HepG2 (cell line): ENCODE results near the gene PDGFRA. TPM values are rescaled to one million over a fixed set of nuclear protein-coding genes. Genes with fewer than 3 reads are reported as not detected.
A peak's percentile ranks its signal among the peaks of the same experiment; 100 is the strongest.

ENCODE experiments used
- ATAC-seq: fragments of 200-7000 bp; cut with Tn5 transposase; 3 replicates; pipeline ENCODE4 v1.9.1; 2020; ENCODE audit warnings: mild to moderate bottlenecking, moderate library complexity
- BruUV-seq: library from RNA; stranded (reverse); fragments of 400-500 nt; replicated peaks from 2 replicates; lab custom pipeline; 2021; lab: Mats Ljungman, UMichigan
- CTCF ChIA-PET: fragments of 300-600 bp; formaldehyde crosslinking; extraction: SDS; loops from one replicate; lab custom pipeline; 2021; ENCODE audit warnings: low total read pairs, inconsistent platforms, low intra/inter-chr PET ratio; lab: Yijun Ruan, JAX
- POLR2A ChIA-PET: fragments of 350-600 bp; sonication (Branson Sonifier 250); formaldehyde crosslinking; loops from one replicate; lab custom pipeline; 2020; ENCODE audit warnings: antibody characterized with exemption, inconsistent platforms; lab: Yijun Ruan, JAX
- DNase-seq: peaks from one replicate; pipeline ENCODE4 v3.0.0-alpha.2; 2015; ENCODE audit warnings: low spot score
- FAIRE-seq: peaks from 3 replicates; lab custom pipeline; 2011; peaks lifted over from hg19 to GRCh38; lab: Jason Lieb, UNC
- H2AFZ ChIP-seq: one replicate; pipeline ENCODE4 v1.6.1; 2011; ENCODE audit warnings: low read length, inconsistent platforms
- H3K27ac ChIP-seq: fragments of 300-600 bp; 3 replicates; pipeline ENCODE4 v1.8.0; 2011; ENCODE audit warnings: mixed run types, mild to moderate bottlenecking, mixed read lengths, low read length, inconsistent platforms; ENCODE audit not compliant: insufficient read depth; ENCODE audit errors: extremely low read length
- H3K27me3 ChIP-seq, 2 experiments: fragments of 200-600 bp in 1 of 2; 2 replicates in 1 of 2; 3 replicates in 1 of 2; pipeline versions ENCODE4 v1.6.0 to v1.8.0; 2011; ENCODE audit warnings: low read length in 2 of 2, mild to moderate bottlenecking in 2 of 2, moderate library complexity in 2 of 2, inconsistent platforms in 1 of 2; ENCODE audit not compliant: insufficient read depth in 2 of 2, control insufficient read depth in 1 of 2
- H3K36me3 ChIP-seq, 2 experiments: fragments of 200-600 bp in 1 of 2; replicated peaks in 1 of 2; 2 replicates in 1 of 2; 3 replicates in 1 of 2; pipeline versions ENCODE4 v1.5.1 to v1.8.0; 2011; ENCODE audit warnings: low read length in 2 of 2, inconsistent platforms in 1 of 2; ENCODE audit not compliant: insufficient read depth in 2 of 2, control insufficient read depth in 1 of 2
- H3K4me1 ChIP-seq: 2 replicates; pipeline ENCODE4 v1.5.1; 2012; ENCODE audit warnings: low read length, inconsistent platforms; ENCODE audit not compliant: insufficient read depth
- H3K4me2 ChIP-seq: 2 replicates; pipeline ENCODE4 v1.6.0; 2011; ENCODE audit warnings: low read depth, low read length, inconsistent platforms
- H3K4me3 ChIP-seq, 3 experiments: fragments of 200-600 bp in 1 of 3; sonication (generic), shearing (Covaris generic) in 1 of 3; replicated peaks in 1 of 3; 2 replicates each; pipeline ENCODE4 v1.5.1; 2011 to 2016; ENCODE audit warnings: low read length in 3 of 3, inconsistent platforms in 2 of 3, low read depth in 2 of 3, mild to moderate bottlenecking in 2 of 3, control low read depth in 1 of 3, mixed read lengths in 1 of 3; ENCODE audit not compliant: insufficient read depth in 1 of 3
- H3K79me2 ChIP-seq: one replicate; pipeline ENCODE4 v1.6.1; 2011; ENCODE audit warnings: low read length, inconsistent platforms; ENCODE audit not compliant: insufficient read depth
- H3K9ac ChIP-seq: 2 replicates; pipeline ENCODE4 v1.6.0; 2011; ENCODE audit warnings: mild to moderate bottlenecking, low read depth, low read length, inconsistent platforms; ENCODE audit not compliant: insufficient read depth
- H3K9me3 ChIP-seq: 2 replicates; pipeline ENCODE4 v1.5.1; 2012; ENCODE audit warnings: mild to moderate bottlenecking, low read length
- H4K20me1 ChIP-seq: 2 replicates; pipeline ENCODE4 v1.6.0; 2011; ENCODE audit warnings: inconsistent platforms, mild to moderate bottlenecking, low read length, moderate library complexity; ENCODE audit not compliant: insufficient read depth
- AGO1 ChIP-seq: fragments of 200-400 bp; formaldehyde crosslinking; IDR thresholded peaks from 2 replicates; pipeline ENCODE4 v1.6.1; 2017; ENCODE audit warnings: mild to moderate bottlenecking, low read depth, low read length, moderate library complexity; ENCODE audit not compliant: poor library complexity, severe bottlenecking
- ASH2L ChIP-seq: fragments of 300-600, 200-600 bp; sonication (generic); IDR thresholded peaks from 2 replicates; pipeline ENCODE4 v1.7.0; 2017; ENCODE audit warnings: low read depth, mild to moderate bottlenecking, moderate library complexity, mixed read lengths, low read length; ENCODE audit not compliant: insufficient read length
- BATF2 ChIP-seq: sonication (generic); formaldehyde crosslinking; IDR thresholded peaks from 2 replicates; pipeline ENCODE4 v1.8.0; 2022; ENCODE audit warnings: mild to moderate bottlenecking, missing genetic modification reagents, moderate library complexity
- CEBPB ChIP-seq: IDR thresholded peaks from 2 replicates; pipeline ENCODE4 v1.6.1; 2011; ENCODE audit warnings: low read depth, low read length, improper control_type of control experiment, borderline replicate concordance
- HDAC1 ChIP-seq: sonication (generic); formaldehyde crosslinking; IDR thresholded peaks from 2 replicates; pipeline ENCODE4 v1.5.1; 2020; ENCODE audit warnings: mild to moderate bottlenecking, missing genetic modification reagents
- KDM2A ChIP-seq: sonication (generic); formaldehyde crosslinking; IDR thresholded peaks from 2 replicates; pipeline ENCODE4 v1.4.0; 2020; ENCODE audit warnings: low read depth, missing genetic modification reagents, borderline replicate concordance
- KLF16 ChIP-seq, 2 experiments: sonication (generic) in 1 of 2; formaldehyde crosslinking in 1 of 2; IDR thresholded peaks; 2 replicates each; pipeline versions ENCODE4 v1.6.1 to v1.8.0; 2016 to 2023; ENCODE audit warnings: missing genetic modification reagents in 2 of 2, missing compliant biosample characterization in 1 of 2
- SMC3 ChIP-seq: IDR thresholded peaks from 2 replicates; pipeline ENCODE4 v1.6.1; 2011; ENCODE audit warnings: low read length, improper control_type of control experiment
- STAG1 ChIP-seq: sonication (generic); formaldehyde crosslinking; IDR thresholded peaks from 2 replicates; pipeline ENCODE4 v1.4.0; 2020; ENCODE audit warnings: missing genetic modification reagents
- TEAD3 ChIP-seq: optimal IDR thresholded peaks from 2 replicates; pipeline ENCODE3; 2016; ENCODE audit warnings: borderline replicate concordance
- ZBTB39 ChIP-seq: sonication (generic); formaldehyde crosslinking; IDR thresholded peaks from 2 replicates; pipeline ENCODE4 v1.5.0; 2020; ENCODE audit warnings: missing genetic modification reagents
- ZNF337 ChIP-seq: sonication (generic); formaldehyde crosslinking; IDR thresholded peaks from 2 replicates; pipeline ENCODE4 v1.5.1; 2020; ENCODE audit warnings: missing genetic modification reagents, low read depth, mild to moderate bottlenecking, borderline replicate concordance
- ZNF430 ChIP-seq: sonication (generic); formaldehyde crosslinking; IDR thresholded peaks from 2 replicates; pipeline ENCODE4 v1.9.0; 2021; ENCODE audit warnings: mild to moderate bottlenecking, missing genetic modification reagents
- ZNF713 ChIP-seq: sonication (generic); formaldehyde crosslinking; IDR thresholded peaks from 2 replicates; pipeline ENCODE4 v1.4.0; 2020; ENCODE audit warnings: mild to moderate bottlenecking, missing genetic modification reagents
- WGBS: methylation state at CpG from one replicate; pipeline ENCODE4 v1.1.6; 2017; ENCODE audit warnings: low lambda C conversion rate; 5-methylcytosine and 5-hydroxymethylcytosine counted together
- in situ Hi-C: cut with HindIII; loops from 2 replicates; pipeline ENCODE4 v1.10.0; 2017; ENCODE audit warnings: low pct_unique_long_range_greater_than_20kb; ENCODE audit not compliant: extremely low pct_ligation_motif_present
- intact Hi-C: fragments of 100-400 bp; cut with micrococcal nuclease; formaldehyde crosslinking; loops from one replicate; pipeline ENCODE4 v1.10.0; 2022; ENCODE audit not compliant: unreplicated experiment
- polyA plus RNA-seq, 8 experiments: library from polyadenylated mRNA; depleted of rRNA in 3 of 8; stranded (reverse) in 7 of 8; unstranded in 1 of 8; fragments of >200 nt; fragmentation: Illumina TruSeq in 4 of 8; extraction: Trizol in 4 of 8; gene quantifications; 2 replicates each; pipeline versions ENCODE4 v1.2.1 to v1.2.3, GENCODE V29; 2011 to 2016; ENCODE audit warnings: low read depth in 4 of 8, missing spikeins in 1 of 8, mixed read lengths in 1 of 8; ENCODE audit not compliant: insufficient read depth in 1 of 8
- total RNA-seq, 5 experiments: library from RNA; depleted of rRNA; stranded (reverse); fragments of >200 nt; fragmentation: Illumina TruSeq; extraction: Trizol; gene quantifications; 2 replicates each; pipeline ENCODE4 v1.2.3, GENCODE V29; 2016; ENCODE audit warnings: low read depth in 1 of 5
- TF ChIP-seq, protein P1 (sequence below): sonication (generic); formaldehyde crosslinking; IDR thresholded peaks from 2 replicates; pipeline ENCODE4 v1.4.0; 2020; ENCODE audit warnings: missing genetic modification reagents

The PDGFRA gene
- total and polyA plus RNA-seq, 2 of the 13 experiments (the other 11 are each of a cell fraction or from before 2014, with no cell fraction given), result 0.04 TPM; not detected in 1

- in situ Hi-C loops (loop anchor here (25.0 kb wide), 3 partner anchors 747 to 1047 kb away; no protein-coding TSS in a partner anchor), intact Hi-C loops (loop anchor here (1.0 to 10.0 kb wide), 7 partner anchors 326 to 1999 kb away; no protein-coding TSS in a partner anchor)
- POLR2A ChIA-PET, result no interaction called here
- Histone ChIP-seq H2AFZ (no peak overlapping the region), H3K36me3 (no peaks in the 10 kb centered on the region), H3K9ac (no peak overlapping the region), H4K20me1 (no peaks in the 10 kb centered on the region), H3K4me2 (peak overlapping the region; percentile 87), H3K9me3 (no peaks in the 10 kb centered on the region), H3K4me1 (peaks cover 27% of the 10 kb centered on the region; the same call in 1 of the 2 replicates), H3K79me2 (no peaks in the 10 kb centered on the region), H3K27ac (no peak overlapping the region), H3K27me3 (peaks cover 14 to 39% of the 10 kb centered on the region in 2 experiments), H3K4me3 (peak overlapping the region in 2 of 3 experiments; percentile 34 to 75; a peak in 4 of 6 replicates)
- peak; percentile 52 for DNase-seq
- BruUV-seq, result no TSS peak
- peak; percentile 77 for FAIRE-seq
- CTCF ChIA-PET, result interaction anchor here (1.5 to 3.3 kb wide), 8 partner anchors 16 to 1999 kb away, joined by 5 to 22 read pairs (median 13); no protein-coding TSS in a partner anchor
- 21% methylated on average over 56 of the region's 67 CpGs for WGBS
- ATAC-seq, result peak; percentile 59
- TF ChIP-seq, protein P1, sequence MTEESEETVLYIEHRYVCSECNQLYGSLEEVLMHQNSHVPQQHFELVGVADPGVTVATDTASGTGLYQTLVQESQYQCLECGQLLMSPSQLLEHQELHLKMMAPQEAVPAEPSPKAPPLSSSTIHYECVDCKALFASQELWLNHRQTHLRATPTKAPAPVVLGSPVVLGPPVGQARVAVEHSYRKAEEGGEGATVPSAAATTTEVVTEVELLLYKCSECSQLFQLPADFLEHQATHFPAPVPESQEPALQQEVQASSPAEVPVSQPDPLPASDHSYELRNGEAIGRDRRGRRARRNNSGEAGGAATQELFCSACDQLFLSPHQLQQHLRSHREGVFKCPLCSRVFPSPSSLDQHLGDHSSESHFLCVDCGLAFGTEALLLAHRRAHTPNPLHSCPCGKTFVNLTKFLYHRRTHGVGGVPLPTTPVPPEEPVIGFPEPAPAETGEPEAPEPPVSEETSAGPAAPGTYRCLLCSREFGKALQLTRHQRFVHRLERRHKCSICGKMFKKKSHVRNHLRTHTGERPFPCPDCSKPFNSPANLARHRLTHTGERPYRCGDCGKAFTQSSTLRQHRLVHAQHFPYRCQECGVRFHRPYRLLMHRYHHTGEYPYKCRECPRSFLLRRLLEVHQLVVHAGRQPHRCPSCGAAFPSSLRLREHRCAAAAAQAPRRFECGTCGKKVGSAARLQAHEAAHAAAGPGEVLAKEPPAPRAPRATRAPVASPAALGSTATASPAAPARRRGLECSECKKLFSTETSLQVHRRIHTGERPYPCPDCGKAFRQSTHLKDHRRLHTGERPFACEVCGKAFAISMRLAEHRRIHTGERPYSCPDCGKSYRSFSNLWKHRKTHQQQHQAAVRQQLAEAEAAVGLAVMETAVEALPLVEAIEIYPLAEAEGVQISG (CRISPR knock-in tag), result peak; percentile 24; the same call in 1 of the 2 replicates
- TF ChIP-seq KLF16 (CRISPR knock-in tag; IDR thresholded peaks at IDR 0.05), result peak in 1 of 2 experiments; percentile 36; a peak in 1 of 4 replicates
- TF ChIP-seq AGO1, result peak; percentile 12
- TF ChIP-seq ZBTB39, result no peak
- TF ChIP-seq CEBPB, result peak; percentile 96
- peak; percentile 56; the same call in 1 of the 2 replicates for TF ChIP-seq KDM2A (CRISPR knock-in tag)
- TF ChIP-seq ZNF430, result peak; percentile 43; the same call in 1 of the 2 replicates
- peak; percentile 79 for TF ChIP-seq SMC3
- no peak for TF ChIP-seq HDAC1 (CRISPR knock-in tag)
- TF ChIP-seq STAG1 (CRISPR knock-in tag), result peak; percentile 95
- TF ChIP-seq ASH2L, result no peak
- 0 out of 2 replicates have a peak, but pooled peaks have one; percentile 5 for TF ChIP-seq BATF2 (CRISPR knock-in tag)
- TF ChIP-seq ZNF337 (CRISPR knock-in tag), result peak; percentile 38; the same call in 1 of the 2 replicates
- TF ChIP-seq TEAD3 (CRISPR knock-in tag), result peak; percentile 38
- 0 out of 2 replicates have a peak, but pooled peaks have one; percentile 61 for TF ChIP-seq ZNF713 (CRISPR knock-in tag)
Measured at GRCh38 chr4:54233697-54234496, 4.8 kb downstream of the PDGFRA start.
